ENCODE data around the gene PSMA6. TPM values are rescaled to one million over a fixed set of nuclear protein-coding genes. Genes with fewer than 3 reads are reported as not detected.
"Not testable (repeated sequence)": the region's sequence is repeated elsewhere in the genome, so short reads cannot be mapped to it uniquely, and the experiment has no call there.

The PSMA6 gene
- total RNA-seq, 4 donors from 2014 or later, result 70.5 to 143 (median 112) TPM

DNA sequence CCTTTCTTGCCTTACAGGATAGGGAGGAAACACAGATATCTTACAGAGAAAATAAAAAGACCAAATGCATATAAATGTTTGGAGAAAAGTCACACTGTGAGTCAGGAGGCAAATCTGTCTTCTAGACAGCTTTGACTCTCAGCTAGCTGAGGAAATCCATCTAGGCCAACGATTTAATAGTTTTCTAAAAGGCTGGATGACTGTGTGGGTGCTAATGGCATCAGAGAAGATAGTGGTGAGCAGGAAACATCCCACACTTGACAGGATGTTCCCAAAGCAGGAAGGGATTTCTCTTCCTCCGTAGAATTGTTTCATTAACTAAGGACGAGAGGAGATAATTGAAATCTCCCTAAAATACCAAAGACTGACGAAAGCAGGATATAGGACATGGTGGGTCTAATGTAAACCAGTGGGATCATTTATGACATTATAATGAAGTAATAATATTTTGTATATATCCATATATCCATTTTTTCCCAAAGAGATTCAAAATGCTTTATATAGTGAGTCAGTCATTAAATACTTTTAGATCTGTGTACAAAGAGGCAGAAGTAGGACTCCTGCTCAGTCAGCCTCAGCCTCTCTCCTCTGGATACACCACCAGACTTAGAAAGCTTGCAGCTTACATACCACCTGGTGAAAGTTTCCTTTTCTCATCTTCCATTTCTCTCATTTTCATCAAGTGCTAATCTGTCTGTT, 44.3 kb upstream of the PSMA6 start:
- intact Hi-C loops (cut with DNase I), result no loop called here
- 39% methylated on average over 4 of the region's 4 CpGs for WGBS
- no peak for DNase-seq (ENCODE audit: extremely low spot score)
- H3K9me3 ChIP-seq, result no peaks in the 10 kb centered on the region
- H3K36me3 ChIP-seq, result no peaks in the 10 kb centered on the region
- H3K27ac ChIP-seq (replicated peaks in 1 of 4), result peak overlapping the region in 3 of 4 donors; percentile 7 to 53 (median 23)
- no peak overlapping the region for H3K4me3 ChIP-seq
- H3K4me1 ChIP-seq, result peaks cover 0 to 22% (median 18%) of the 10 kb centered on the region in 4 donors
- H3K27me3 ChIP-seq, result no peaks in the 10 kb centered on the region
- no peak for TF ChIP-seq POLR2A (IDR thresholded peaks at IDR 0.05; ENCODE audit: low read depth)
- TF ChIP-seq EP300 (IDR thresholded peaks at IDR 0.05), result no peak
- no peak for TF ChIP-seq POLR2AphosphoS5 (IDR thresholded peaks at IDR 0.05)
- TF ChIP-seq, protein P1, sequence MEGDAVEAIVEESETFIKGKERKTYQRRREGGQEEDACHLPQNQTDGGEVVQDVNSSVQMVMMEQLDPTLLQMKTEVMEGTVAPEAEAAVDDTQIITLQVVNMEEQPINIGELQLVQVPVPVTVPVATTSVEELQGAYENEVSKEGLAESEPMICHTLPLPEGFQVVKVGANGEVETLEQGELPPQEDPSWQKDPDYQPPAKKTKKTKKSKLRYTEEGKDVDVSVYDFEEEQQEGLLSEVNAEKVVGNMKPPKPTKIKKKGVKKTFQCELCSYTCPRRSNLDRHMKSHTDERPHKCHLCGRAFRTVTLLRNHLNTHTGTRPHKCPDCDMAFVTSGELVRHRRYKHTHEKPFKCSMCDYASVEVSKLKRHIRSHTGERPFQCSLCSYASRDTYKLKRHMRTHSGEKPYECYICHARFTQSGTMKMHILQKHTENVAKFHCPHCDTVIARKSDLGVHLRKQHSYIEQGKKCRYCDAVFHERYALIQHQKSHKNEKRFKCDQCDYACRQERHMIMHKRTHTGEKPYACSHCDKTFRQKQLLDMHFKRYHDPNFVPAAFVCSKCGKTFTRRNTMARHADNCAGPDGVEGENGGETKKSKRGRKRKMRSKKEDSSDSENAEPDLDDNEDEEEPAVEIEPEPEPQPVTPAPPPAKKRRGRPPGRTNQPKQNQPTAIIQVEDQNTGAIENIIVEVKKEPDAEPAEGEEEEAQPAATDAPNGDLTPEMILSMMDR (IDR thresholded peaks at IDR 0.05), result no peak

DNA sequence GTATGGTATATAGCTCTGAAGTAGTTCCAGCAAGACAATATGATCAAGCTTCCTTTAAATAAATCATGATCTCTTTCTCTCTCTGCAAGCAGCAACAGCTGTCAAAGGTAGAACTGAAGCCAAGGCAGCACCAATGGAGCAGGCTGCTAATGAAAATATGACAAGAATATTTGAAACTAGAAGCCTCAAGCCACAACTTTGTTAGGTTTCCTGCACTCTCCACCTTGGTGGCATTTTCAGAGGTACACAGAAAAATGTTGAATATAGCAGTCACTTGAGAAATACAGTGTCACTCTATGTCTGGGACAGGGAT, 43.8 kb upstream of the PSMA6 start:
- intact Hi-C loops (cut with DNase I), result no loop called here

DNA sequence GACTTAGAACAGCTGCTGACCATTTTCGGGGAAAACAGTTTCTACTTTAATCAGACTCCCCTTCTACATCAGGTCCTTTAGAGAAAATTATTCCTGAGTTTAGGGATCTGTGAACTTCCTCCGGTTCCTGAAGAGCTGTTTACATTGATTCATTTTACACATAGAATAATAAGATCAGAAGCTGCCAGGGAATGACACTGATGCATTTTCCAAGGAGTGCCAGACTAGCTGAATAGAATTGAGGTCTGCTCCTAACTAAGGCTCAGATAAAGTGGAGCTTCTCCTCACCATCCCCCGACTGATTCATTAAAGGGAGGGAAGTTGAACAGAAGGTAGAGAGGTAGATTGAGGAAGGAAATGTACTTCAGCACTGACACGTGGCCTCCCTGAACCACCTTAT, 41.9 kb upstream of the PSMA6 start:
- Histone ChIP-seq H3K36me3 (peaks cover 0 to 4% (median 0%) of the 10 kb centered on the region in 4 donors), H3K27ac (replicated peaks in 1 of 4) (no peak overlapping the region), H3K4me3 (no peak overlapping the region), H3K4me1 (peaks cover 0 to 22% (median 18%) of the 10 kb centered on the region in 4 donors), H3K27me3 (no peaks in the 10 kb centered on the region), H3K9me3 (no peaks in the 10 kb centered on the region)
- DNase-seq (ENCODE audit: extremely low spot score), result no peak
- 71% methylated on average over 4 of the region's 4 CpGs for WGBS
- intact Hi-C loops (cut with DNase I), result no loop called here
- TF ChIP-seq POLR2AphosphoS5 (IDR thresholded peaks at IDR 0.05), result no peak
- TF ChIP-seq, protein P1 (IDR thresholded peaks at IDR 0.05), result no peak
- TF ChIP-seq EP300 (IDR thresholded peaks at IDR 0.05), result no peak
- TF ChIP-seq POLR2A (IDR thresholded peaks at IDR 0.05; ENCODE audit: low read depth), result no peak

More for the DNA sequence above, 43.8 kb upstream of the PSMA6 start:
- Histone ChIP-seq H3K4me1 (peaks cover 0 to 22% (median 18%) of the 10 kb centered on the region in 4 donors), H3K4me3 (no peak overlapping the region), H3K27ac (replicated peaks in 1 of 4) (peak overlapping the region in 3 of 4 donors; percentile 7 to 53 (median 23)), H3K27me3 (no peaks in the 10 kb centered on the region), H3K9me3 (no peaks in the 10 kb centered on the region), H3K36me3 (no peaks in the 10 kb centered on the region)
- no peak for DNase-seq (ENCODE audit: extremely low spot score)
- no peak for TF ChIP-seq EP300 (IDR thresholded peaks at IDR 0.05)
- TF ChIP-seq, protein P1 (IDR thresholded peaks at IDR 0.05), result no peak
- TF ChIP-seq POLR2AphosphoS5 (IDR thresholded peaks at IDR 0.05), result no peak
- TF ChIP-seq POLR2A (IDR thresholded peaks at IDR 0.05; ENCODE audit: low read depth), result no peak

DNA sequence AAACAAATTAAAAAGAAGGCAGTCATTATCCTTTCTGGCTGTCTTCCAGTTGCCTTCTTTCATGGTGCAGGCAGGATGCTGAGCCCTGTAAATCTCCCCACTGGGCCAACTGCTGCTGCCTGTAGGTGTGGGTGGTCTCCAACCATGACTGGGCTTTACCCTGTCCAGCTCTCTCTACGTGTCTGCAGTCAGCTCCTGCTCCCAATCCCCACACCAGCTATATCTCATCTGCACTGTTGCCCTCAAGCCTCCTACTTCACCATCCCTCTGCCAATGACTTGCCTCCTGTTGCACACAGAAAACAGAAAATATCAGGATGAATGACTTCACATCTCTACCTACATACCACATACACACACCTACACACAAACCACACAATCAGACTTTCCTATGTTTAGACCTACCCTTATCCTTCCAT, 39.7 kb upstream of the PSMA6 start:
- Histone ChIP-seq H3K27me3 (no peaks in the 10 kb centered on the region), H3K4me3 (no peak overlapping the region), H3K9me3 (no peaks in the 10 kb centered on the region), H3K36me3 (peaks cover 0 to 4% (median 0%) of the 10 kb centered on the region in 4 donors), H3K27ac (replicated peaks in 1 of 4) (no peak overlapping the region), H3K4me1 (peaks cover 0 to 19% (median 18%) of the 10 kb centered on the region in 4 donors)
- TF ChIP-seq, protein P1 (IDR thresholded peaks at IDR 0.05), result no peak
- TF ChIP-seq POLR2A (IDR thresholded peaks at IDR 0.05; ENCODE audit: low read depth) (no peak), POLR2AphosphoS5 (IDR thresholded peaks at IDR 0.05) (no peak), EP300 (IDR thresholded peaks at IDR 0.05) (no peak)
- no peak for DNase-seq (ENCODE audit: extremely low spot score)
- WGBS, result 72% methylated on average over 1 of the region's 1 CpG
- intact Hi-C loops (cut with DNase I), result no loop called here

DNA sequence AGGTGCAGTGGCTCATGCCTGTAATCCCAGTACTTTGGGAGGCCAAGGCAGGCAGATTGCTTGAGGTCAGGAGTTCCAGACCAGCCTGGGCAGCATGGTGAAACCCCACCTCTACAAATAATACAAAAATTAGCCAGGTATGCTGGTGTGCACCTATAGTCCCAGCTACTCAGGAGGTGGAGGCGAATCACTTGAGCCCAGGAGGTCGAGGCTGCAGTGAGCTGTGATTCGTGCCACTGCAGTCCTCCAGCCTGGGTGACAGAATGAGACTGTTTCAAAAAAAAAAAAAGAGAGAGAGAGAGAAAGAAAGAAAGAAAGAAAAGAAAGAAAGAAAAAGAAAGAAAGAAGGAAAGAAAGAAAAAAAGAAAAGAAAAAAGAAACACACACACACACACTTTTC, 39.1 kb upstream of the PSMA6 start:
- H3K9me3 ChIP-seq; H3K27me3 ChIP-seq; intact Hi-C loops (cut with DNase I); H3K4me3 ChIP-seq; DNase-seq (ENCODE audit: extremely low spot score); H3K27ac ChIP-seq (replicated peaks in 1 of 4); H3K36me3 ChIP-seq: not testable (repeated sequence)
- peaks cover 0 to 13% (median 13%) of the 10 kb centered on the region in 4 donors for H3K4me1 ChIP-seq
- WGBS, result 98% methylated on average over 3 of the region's 3 CpGs

DNA sequence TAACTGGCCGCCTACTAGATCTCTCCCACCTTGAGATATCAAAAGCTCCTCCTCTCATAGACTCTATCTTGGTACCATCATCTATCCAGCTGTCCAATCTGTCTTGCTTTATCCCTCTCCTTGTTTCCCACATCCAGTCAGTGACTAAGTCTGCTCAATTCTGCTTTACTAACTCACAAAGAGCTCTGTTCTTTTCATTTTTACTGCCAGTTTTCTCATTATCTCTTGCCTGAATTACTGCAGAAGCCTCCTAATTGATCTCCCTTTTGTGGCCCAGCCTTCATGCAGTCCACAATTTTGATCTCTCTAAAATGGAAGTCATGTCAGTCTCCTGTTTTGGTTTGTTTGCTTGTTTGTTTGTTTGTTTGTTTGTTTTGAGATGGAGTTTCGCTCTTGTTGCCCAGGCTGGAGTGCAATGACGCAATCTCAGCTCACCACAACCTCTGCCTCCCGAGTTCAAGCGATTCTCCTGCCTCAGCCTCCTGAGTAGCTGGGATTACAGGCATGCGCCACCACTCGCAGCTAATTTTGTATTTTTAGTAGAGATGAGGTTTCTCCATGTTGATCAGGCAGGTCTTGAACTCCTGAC, 38.1 kb upstream of the PSMA6 start:
- intact Hi-C loops (cut with DNase I); H3K36me3 ChIP-seq; H3K9me3 ChIP-seq; DNase-seq (ENCODE audit: extremely low spot score); H3K27me3 ChIP-seq; H3K4me3 ChIP-seq; H3K27ac ChIP-seq (replicated peaks in 1 of 4); H3K4me1 ChIP-seq: not testable (repeated sequence)
- WGBS, result 91% methylated on average over 7 of the region's 7 CpGs

Data from esophagus muscularis mucosa (tissue), 4 donors.